Breast epithelium (tissue), 4 donors: ENCODE measurements around the gene GFOD1. TPM values are rescaled to one million over a fixed set of nuclear protein-coding genes. Genes with fewer than 3 reads are reported as not detected.

Experiments used
- DNase-seq, 2 donors: peaks; one replicate each; pipeline ENCODE4 v3.0.0-alpha.2; 2019; ENCODE audit warnings: low spot score in 2 of 2
- H3K27ac ChIP-seq, 2 donors: fragments of 200-600 bp; sonication (generic) in 1 of 2; one replicate each; pipeline ENCODE4 v1.5.1; 2016 to 2019; ENCODE audit warnings: mild to moderate bottlenecking in 1 of 2
- H3K27me3 ChIP-seq, 2 donors: fragments of 200-600 bp; sonication (generic) in 1 of 2; one replicate each; pipeline versions ENCODE4 v1.5.1 to v1.6.0; 2017 to 2019; ENCODE audit warnings: control low read depth in 1 of 2, mild to moderate bottlenecking in 1 of 2
- H3K36me3 ChIP-seq: fragments of 200-600 bp; one replicate; pipeline ENCODE4 v1.5.1; 2019
- H3K4me1 ChIP-seq, 2 donors: fragments of 200-600 bp; sonication (generic); one replicate each; pipeline ENCODE4 v1.5.1; 2016 to 2019; ENCODE audit warnings: control low read depth in 1 of 2
- H3K4me3 ChIP-seq, 3 donors: fragments of 200-600 bp; sonication (generic); 1 replicate in 2 of 3; 2 replicates in 1 of 3; pipeline ENCODE4 v1.5.1; 2016 to 2019; ENCODE audit warnings: mild to moderate bottlenecking in 3 of 3, moderate library complexity in 2 of 3
- H3K9me3 ChIP-seq, 2 donors: fragments of 200-600 bp; sonication (generic) in 1 of 2; one replicate each; pipeline ENCODE4 v1.5.1; 2016 to 2019; ENCODE audit warnings: control low read depth in 1 of 2
- POLR2A ChIP-seq: fragments of 450-650 bp; IDR thresholded peaks from one replicate; pipeline ENCODE4 v1.6.1; 2016; ENCODE audit warnings: antibody characterized with exemption, mild to moderate bottlenecking, moderate library complexity
- POLR2AphosphoS5 ChIP-seq, 3 donors: sonication (generic); formaldehyde crosslinking; IDR thresholded peaks; one replicate each; pipeline ENCODE4 v1.6.1; 2017; ENCODE audit warnings: antibody characterized with exemption in 3 of 3
- intact Hi-C: fragments of 100-400 bp; cut with DNase I; formaldehyde crosslinking; loops from one replicate; pipeline ENCODE4 v1.15.1; 2023; ENCODE audit warnings: low total_unique reads
- total RNA-seq, 3 donors: library from RNA; depleted of rRNA; stranded (reverse); fragments of >200 nt; gene quantifications; one replicate each; pipeline ENCODE4 v1.1.0, GENCODE V29; 2016
- TF ChIP-seq, protein P1 (sequence below), 3 donors: fragments of 450-650 bp; IDR thresholded peaks; one replicate each; pipeline ENCODE4 v1.5.1; 2016 to 2017; ENCODE audit warnings: antibody characterized with exemption in 3 of 3, mild to moderate bottlenecking in 3 of 3, moderate library complexity in 3 of 3

GFOD1 gene
- total RNA-seq, 3 donors from 2014 or later: 11.6 to 33.3 (median 23.3) TPM

DNA sequence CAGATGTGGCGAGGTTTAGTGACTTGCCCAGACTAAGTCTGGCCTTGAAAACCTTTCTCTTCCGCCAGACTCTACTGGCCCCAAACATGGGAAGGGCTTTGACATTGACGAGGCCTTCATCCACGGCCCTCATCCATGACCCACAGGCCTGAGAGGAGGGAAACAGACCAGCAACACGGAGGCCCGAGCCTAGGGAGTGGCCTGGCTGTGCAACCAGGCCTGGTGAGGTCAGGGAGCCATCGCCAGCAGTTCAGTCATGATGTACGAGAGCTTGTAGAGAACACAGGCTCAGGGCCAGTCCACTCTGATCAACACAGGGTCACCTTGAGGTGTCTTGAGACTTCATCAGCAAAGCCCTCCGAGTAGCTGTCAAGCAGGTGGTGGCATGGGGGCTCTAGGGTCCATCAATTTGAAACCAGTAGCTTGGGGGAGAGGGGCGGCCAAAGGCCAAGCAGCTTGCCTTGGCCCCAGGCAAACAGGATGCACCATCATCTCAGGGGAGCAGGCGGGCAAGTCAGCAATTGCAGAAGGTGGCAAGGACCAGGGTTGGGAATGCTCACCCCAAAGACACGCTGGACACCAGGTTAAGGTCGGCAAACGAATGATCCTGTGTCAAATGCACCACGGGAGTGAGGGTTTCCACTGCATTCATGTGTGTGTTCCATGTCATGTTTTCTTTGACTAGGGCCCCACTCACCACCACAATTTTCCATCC lies 36.1 kb downstream of the GFOD1 start:
- Histone ChIP-seq H3K9me3 (no peaks in the 10 kb centered on the region), H3K36me3 (no peaks in the 10 kb centered on the region), H3K4me1 (peaks cover 9 to 14% of the 10 kb centered on the region in 2 donors), H3K27ac (peak overlapping the region in 1 of 2 donors; percentile 14), H3K27me3 (no peaks in the 10 kb centered on the region), H3K4me3 (no peak overlapping the region)
- no peak for TF ChIP-seq POLR2AphosphoS5 (IDR thresholded peaks at IDR 0.05)
- no peak for TF ChIP-seq POLR2A
- TF ChIP-seq, protein P1, sequence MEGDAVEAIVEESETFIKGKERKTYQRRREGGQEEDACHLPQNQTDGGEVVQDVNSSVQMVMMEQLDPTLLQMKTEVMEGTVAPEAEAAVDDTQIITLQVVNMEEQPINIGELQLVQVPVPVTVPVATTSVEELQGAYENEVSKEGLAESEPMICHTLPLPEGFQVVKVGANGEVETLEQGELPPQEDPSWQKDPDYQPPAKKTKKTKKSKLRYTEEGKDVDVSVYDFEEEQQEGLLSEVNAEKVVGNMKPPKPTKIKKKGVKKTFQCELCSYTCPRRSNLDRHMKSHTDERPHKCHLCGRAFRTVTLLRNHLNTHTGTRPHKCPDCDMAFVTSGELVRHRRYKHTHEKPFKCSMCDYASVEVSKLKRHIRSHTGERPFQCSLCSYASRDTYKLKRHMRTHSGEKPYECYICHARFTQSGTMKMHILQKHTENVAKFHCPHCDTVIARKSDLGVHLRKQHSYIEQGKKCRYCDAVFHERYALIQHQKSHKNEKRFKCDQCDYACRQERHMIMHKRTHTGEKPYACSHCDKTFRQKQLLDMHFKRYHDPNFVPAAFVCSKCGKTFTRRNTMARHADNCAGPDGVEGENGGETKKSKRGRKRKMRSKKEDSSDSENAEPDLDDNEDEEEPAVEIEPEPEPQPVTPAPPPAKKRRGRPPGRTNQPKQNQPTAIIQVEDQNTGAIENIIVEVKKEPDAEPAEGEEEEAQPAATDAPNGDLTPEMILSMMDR (IDR thresholded peaks at IDR 0.05): no peak
- intact Hi-C loops: no loop called here
- DNase-seq: no peak

DNA sequence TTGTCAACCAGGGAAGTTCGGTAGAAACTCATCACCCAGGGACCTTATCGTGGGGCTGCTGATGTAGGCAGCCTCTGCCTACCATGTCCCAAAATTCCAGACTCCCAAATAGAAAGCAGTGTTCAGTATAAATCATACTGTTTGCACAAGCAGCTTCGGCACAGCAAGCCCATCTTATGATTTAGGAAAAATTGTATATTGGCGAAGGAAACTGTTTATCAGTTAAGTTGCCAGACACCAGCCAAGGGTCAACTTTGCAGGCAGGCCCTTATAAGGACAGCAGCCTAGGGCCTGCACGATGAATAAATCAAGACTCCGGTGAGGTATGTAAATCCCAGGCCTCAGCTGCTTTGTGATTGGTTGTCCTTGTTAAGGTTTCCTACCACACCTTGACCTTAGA lies 36.8 kb downstream of the GFOD1 start:
- Histone ChIP-seq H3K27me3 (no peaks in the 10 kb centered on the region), H3K9me3 (no peaks in the 10 kb centered on the region), H3K4me3 (no peak overlapping the region), H3K4me1 (peaks cover 7 to 14% of the 10 kb centered on the region in 2 donors), H3K36me3 (no peaks in the 10 kb centered on the region), H3K27ac (peak overlapping the region in 1 of 2 donors; percentile 14)
- intact Hi-C loops: no loop called here
- TF ChIP-seq POLR2AphosphoS5 (IDR thresholded peaks at IDR 0.05): no peak
- TF ChIP-seq, protein P1 (IDR thresholded peaks at IDR 0.05): no peak
- TF ChIP-seq POLR2A: no peak
- no peak for DNase-seq

DNA sequence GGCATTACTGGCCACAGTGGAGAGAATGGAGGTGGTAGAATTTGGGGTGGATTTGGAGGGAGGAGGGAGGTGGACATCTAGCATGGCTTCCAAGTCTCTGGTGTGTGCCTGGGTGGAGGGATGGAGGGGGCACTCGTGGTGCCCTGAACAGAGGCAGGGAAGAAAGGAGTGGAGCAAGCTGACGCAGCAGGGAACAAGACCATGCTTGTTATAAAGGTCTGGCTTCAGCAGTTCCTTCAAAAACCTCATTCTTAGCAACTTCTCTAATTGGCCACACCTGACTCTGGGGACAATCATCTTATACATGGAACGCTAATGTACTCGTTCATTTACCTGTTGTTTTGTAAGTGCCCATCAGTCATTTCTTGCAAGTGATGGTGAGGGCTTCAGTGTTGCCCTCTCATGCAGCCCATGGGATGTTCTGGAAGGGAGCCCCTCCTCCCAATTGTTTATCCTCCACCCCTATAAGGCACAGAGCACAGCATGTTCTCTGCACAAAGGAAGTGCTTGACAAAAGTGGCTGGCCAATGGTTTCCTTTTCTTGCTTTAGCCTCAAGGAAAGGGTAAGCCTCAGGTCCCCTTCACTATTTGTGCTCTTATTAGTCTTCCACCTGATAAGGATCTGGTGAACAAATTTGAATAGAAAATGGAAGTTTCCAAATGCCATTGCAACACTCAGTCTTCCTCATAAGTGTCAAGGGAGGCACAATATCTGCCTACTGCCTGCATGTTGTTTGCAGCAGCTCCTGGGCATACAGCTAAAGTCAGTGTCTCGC lies 39.3 kb downstream of the GFOD1 start:
- H3K36me3 ChIP-seq: no peaks in the 10 kb centered on the region
- DNase-seq: no peak
- no peak overlapping the region for H3K4me3 ChIP-seq
- intact Hi-C loops: no loop called here
- no peaks in the 10 kb centered on the region for H3K27me3 ChIP-seq
- peaks cover 0 to 6% of the 10 kb centered on the region in 2 donors for H3K4me1 ChIP-seq
- peak in 1 of 3 donors; percentile 50 for TF ChIP-seq POLR2AphosphoS5 (IDR thresholded peaks at IDR 0.05)
- TF ChIP-seq, protein P1 (IDR thresholded peaks at IDR 0.05): no peak
- peak overlapping the region; percentile 48 to 62 for H3K27ac ChIP-seq
- H3K9me3 ChIP-seq: no peaks in the 10 kb centered on the region

DNA sequence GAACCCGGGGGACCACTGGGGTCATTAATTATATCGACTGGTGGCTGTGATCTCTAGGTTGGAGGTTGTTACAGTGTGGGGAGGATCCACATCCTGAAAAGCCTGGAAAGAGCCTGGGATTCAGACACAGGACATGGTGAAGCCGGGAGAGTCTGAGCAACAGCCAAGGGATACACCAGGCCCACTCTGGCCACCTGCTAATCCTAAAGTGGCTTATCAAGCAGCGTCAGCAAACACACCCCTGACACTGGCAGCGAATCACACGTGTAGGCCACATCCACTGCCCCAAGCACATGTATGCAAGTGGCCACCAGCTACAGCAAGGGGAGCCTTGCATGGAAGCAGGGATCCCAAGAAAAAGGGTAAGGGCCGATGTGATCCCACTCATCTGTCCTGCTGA lies 41.0 kb downstream of the GFOD1 start:
- Histone ChIP-seq H3K9me3 (no peaks in the 10 kb centered on the region), H3K4me3 (no peak overlapping the region), H3K27ac (peak overlapping the region; percentile 54 to 57), H3K4me1 (peaks cover 0 to 6% of the 10 kb centered on the region in 2 donors), H3K36me3 (no peaks in the 10 kb centered on the region), H3K27me3 (no peaks in the 10 kb centered on the region)
- intact Hi-C loops: no loop called here
- DNase-seq: no peak
- TF ChIP-seq POLR2AphosphoS5 (IDR thresholded peaks at IDR 0.05) (no peak), POLR2A (no peak)
- TF ChIP-seq, protein P1 (IDR thresholded peaks at IDR 0.05): no peak

DNA sequence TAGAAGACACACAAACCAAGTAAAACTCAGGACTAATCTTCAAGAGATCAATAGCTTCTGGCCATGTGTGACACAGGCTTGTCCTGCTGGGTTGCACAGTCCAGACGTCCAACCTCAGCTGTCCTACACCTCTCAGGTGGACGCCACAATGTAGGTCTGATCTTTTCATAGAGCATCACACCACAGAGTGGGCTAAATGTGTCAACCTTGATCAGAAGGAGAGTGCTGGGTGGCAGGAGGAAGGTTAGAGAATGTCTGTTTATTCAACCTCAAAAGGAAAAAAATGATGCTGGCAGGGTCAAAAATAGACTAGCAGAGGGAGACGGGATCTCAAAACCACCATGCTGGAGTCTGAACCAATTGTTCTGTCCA lies 41.7 kb downstream of the GFOD1 start:
- H3K4me3 ChIP-seq: peak overlapping the region in 1 of 3 donors; percentile 3
- intact Hi-C loops: no loop called here
- no peaks in the 10 kb centered on the region for H3K36me3 ChIP-seq
- DNase-seq: no peak
- TF ChIP-seq POLR2AphosphoS5 (IDR thresholded peaks at IDR 0.05) (no peak), POLR2A (no peak)
- TF ChIP-seq, protein P1 (IDR thresholded peaks at IDR 0.05): no peak
- H3K4me1 ChIP-seq: peaks cover 3 to 6% of the 10 kb centered on the region in 2 donors
- H3K27me3 ChIP-seq: no peaks in the 10 kb centered on the region
- no peaks in the 10 kb centered on the region for H3K9me3 ChIP-seq
- peak overlapping the region; percentile 54 to 57 for H3K27ac ChIP-seq
